HL-60 (cell line): ENCODE results near the gene SKIC8.

Experiments
- DNase-seq, 2 experiments: peaks; one replicate each; pipeline ENCODE4 v3.0.0-alpha.2; 2010 to 2020; ENCODE audit warnings: low read depth in 1 of 2, low spot score in 1 of 2
- H3K27ac ChIP-seq: fragments of 250-450 bp; sonication (Bioruptor Pico); replicated peaks from 2 replicates; pipeline ENCODE4 v1.5.1; 2020; ENCODE audit warnings: mild to moderate bottlenecking, moderate library complexity
- H3K27me3 ChIP-seq: fragments of 250-450 bp; sonication (Bioruptor Pico); 2 replicates; pipeline ENCODE4 v1.5.1; 2021; ENCODE audit warnings: mild to moderate bottlenecking, moderate library complexity; ENCODE audit not compliant: insufficient read depth, poor library complexity, severe bottlenecking
- H3K4me3 ChIP-seq: replicated peaks from 2 replicates; pipeline ENCODE4 v1.5.1; 2011; ENCODE audit warnings: mild to moderate bottlenecking, control low read depth, low read length; ENCODE audit not compliant: insufficient read depth
- CTCF ChIP-seq: IDR thresholded peaks from one replicate; pipeline ENCODE4 v1.5.1; 2011; ENCODE audit warnings: low read length, control low read depth, inconsistent platforms; ENCODE audit not compliant: insufficient read depth
- GABPA ChIP-seq: IDR thresholded peaks from 2 replicates; pipeline ENCODE4 v1.6.1; 2012; ENCODE audit warnings: low read depth
- POLR2AphosphoS5 ChIP-seq: IDR thresholded peaks from 2 replicates; pipeline ENCODE4 v1.6.1; 2012; ENCODE audit warnings: low read depth
- SPI1 ChIP-seq: IDR thresholded peaks from 2 replicates; pipeline ENCODE4 v1.6.1; 2012; ENCODE audit warnings: low read depth, mild to moderate bottlenecking, borderline replicate concordance
- TF ChIP-seq, protein P1 (sequence below): IDR thresholded peaks from 2 replicates; pipeline ENCODE4 v1.6.1; 2012; ENCODE audit warnings: low read depth; ENCODE audit not compliant: insufficient replicate concordance

Gene SKIC8

DNA sequence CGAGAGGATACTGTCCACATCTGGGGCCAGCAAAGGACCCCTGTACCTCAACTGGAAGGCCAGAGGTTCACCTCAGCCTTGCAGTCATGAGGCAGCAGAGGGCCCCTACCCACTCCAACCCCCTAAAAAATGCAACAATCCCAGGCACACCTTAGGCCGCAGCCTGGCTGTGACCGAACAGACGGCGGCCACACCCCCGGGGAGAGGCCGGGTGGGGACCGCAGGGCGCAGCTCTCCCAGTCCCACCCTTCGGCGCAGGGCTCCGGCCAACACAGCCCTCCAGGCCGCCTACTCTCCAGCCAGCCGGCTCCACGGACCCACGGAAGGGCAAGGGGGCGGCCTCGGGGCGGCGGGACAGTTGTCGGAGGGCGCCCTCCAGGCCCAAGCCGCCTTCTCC, 35.5 kb downstream of the SKIC8 start:
- TF ChIP-seq SPI1: no peak
- TF ChIP-seq, protein P1, sequence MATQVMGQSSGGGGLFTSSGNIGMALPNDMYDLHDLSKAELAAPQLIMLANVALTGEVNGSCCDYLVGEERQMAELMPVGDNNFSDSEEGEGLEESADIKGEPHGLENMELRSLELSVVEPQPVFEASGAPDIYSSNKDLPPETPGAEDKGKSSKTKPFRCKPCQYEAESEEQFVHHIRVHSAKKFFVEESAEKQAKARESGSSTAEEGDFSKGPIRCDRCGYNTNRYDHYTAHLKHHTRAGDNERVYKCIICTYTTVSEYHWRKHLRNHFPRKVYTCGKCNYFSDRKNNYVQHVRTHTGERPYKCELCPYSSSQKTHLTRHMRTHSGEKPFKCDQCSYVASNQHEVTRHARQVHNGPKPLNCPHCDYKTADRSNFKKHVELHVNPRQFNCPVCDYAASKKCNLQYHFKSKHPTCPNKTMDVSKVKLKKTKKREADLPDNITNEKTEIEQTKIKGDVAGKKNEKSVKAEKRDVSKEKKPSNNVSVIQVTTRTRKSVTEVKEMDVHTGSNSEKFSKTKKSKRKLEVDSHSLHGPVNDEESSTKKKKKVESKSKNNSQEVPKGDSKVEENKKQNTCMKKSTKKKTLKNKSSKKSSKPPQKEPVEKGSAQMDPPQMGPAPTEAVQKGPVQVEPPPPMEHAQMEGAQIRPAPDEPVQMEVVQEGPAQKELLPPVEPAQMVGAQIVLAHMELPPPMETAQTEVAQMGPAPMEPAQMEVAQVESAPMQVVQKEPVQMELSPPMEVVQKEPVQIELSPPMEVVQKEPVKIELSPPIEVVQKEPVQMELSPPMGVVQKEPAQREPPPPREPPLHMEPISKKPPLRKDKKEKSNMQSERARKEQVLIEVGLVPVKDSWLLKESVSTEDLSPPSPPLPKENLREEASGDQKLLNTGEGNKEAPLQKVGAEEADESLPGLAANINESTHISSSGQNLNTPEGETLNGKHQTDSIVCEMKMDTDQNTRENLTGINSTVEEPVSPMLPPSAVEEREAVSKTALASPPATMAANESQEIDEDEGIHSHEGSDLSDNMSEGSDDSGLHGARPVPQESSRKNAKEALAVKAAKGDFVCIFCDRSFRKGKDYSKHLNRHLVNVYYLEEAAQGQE: no peak
- no peak for TF ChIP-seq POLR2AphosphoS5
- TF ChIP-seq CTCF: no peak
- TF ChIP-seq GABPA: no peak
- Histone ChIP-seq H3K27me3 (peaks cover 3% of the 10 kb centered on the region), H3K27ac (no peak overlapping the region), H3K4me3 (no peak overlapping the region)
- DNase-seq: no peak

DNA sequence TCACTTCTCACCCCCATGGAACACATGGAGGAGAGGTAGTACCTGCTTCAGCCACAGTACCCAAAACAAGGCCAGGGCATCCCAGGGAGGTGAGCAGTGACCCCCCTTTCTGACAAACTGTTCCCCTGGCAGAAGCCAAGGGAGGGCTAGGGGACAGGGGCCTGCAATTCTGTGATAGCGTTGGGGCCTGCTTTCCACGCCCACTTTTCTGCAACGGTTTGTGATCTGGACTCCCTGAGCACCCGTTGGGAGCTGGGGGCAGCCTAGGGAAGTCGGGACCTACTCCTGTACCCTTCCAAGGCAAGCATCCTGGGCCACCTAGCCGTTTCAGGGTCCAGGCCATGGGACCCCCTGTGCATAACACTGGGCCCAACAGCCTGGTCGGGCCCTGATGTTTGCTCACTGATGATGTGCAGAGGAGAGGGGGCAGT, 36.0 kb downstream of the SKIC8 start:
- no peak overlapping the region for H3K27ac ChIP-seq
- TF ChIP-seq, protein P1: no peak
- TF ChIP-seq POLR2AphosphoS5 (no peak), CTCF (no peak), SPI1 (no peak), GABPA (no peak)
- peaks cover 3% of the 10 kb centered on the region for H3K27me3 ChIP-seq
- H3K4me3 ChIP-seq: no peak overlapping the region
- DNase-seq: no peak

DNA sequence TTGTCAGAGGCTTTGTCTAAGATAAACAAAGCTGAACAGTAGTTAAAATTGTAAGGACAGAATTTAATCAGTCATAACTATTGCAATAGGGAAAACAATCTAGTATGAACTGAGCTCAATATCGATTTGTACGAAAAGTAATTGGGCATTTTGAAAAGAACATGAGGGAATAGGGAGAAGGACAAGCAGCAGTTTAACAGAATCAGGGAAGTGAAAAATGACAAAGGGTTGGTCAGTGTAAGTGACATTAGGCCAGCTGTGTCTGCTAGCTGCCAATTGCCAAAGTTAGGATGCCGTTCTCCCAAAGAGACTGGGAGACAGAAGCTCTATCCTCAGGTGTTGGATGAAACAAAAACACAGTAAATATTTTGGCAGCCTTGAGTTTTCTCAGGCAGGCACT, 38.3 kb downstream of the SKIC8 start:
- no peak for DNase-seq
- Histone ChIP-seq H3K27ac (no peak overlapping the region), H3K4me3 (no peak overlapping the region), H3K27me3 (peaks cover 3% of the 10 kb centered on the region)
- TF ChIP-seq CTCF (no peak), GABPA (no peak), POLR2AphosphoS5 (no peak), SPI1 (no peak)
- TF ChIP-seq, protein P1: no peak
